ENCODE results near the gene ADARB1. TPM values are rescaled to one million over a fixed set of nuclear protein-coding genes. Genes with fewer than 3 reads are reported as not detected.

Gene ADARB1
- total and polyA plus RNA-seq, 9 of the 15 experiments (the other 6 are each of a cell fraction or from before 2014, with no cell fraction given), result 6.7 to 16.0 (median 8.3) TPM

GRCh38 chr21:45032977-45033710 is 41.2 kb upstream of the ADARB1 start (continued):
- TF ChIP-seq RREB1 (CRISPR knock-in tag; IDR thresholded peaks at IDR 0.05) (no peak), ZBTB40 (IDR thresholded peaks at IDR 0.05) (no peak), ZBTB40 (CRISPR knock-in tag; IDR thresholded peaks at IDR 0.05) (no peak), ZNF830 (CRISPR knock-in tag; IDR thresholded peaks at IDR 0.05) (no peak), ESRRB (CRISPR knock-in tag; IDR thresholded peaks at IDR 0.05; ENCODE audit: borderline replicate concordance) (no peak)
- TF ChIP-seq, protein P1, sequence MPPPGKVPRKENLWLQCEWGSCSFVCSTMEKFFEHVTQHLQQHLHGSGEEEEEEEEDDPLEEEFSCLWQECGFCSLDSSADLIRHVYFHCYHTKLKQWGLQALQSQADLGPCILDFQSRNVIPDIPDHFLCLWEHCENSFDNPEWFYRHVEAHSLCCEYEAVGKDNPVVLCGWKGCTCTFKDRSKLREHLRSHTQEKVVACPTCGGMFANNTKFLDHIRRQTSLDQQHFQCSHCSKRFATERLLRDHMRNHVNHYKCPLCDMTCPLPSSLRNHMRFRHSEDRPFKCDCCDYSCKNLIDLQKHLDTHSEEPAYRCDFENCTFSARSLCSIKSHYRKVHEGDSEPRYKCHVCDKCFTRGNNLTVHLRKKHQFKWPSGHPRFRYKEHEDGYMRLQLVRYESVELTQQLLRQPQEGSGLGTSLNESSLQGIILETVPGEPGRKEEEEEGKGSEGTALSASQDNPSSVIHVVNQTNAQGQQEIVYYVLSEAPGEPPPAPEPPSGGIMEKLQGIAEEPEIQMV (tag; conservative IDR thresholded peaks at IDR 0.05; ENCODE audit: low read depth), result peak; percentile 65; the same call in 1 of the 2 replicates

Data from K562 (cell line).